DND-41 (cell line): ENCODE data around the gene TRIOBP.
A peak's percentile ranks its signal among the peaks of the same experiment; 100 is the strongest.

Experiments
- ATAC-seq: fragments of 200-7000 bp; cut with Tn5 transposase; 3 replicates; pipeline ENCODE4 v1.9.1; 2021; ENCODE audit warnings: low read depth; ENCODE audit not compliant: insufficient read depth
- DNase-seq: peaks from one replicate; pipeline ENCODE4 v3.0.0-alpha.2; 2020
- H2AFZ ChIP-seq: 2 replicates; pipeline ENCODE4 v1.6.0; 2012; ENCODE audit warnings: low read depth, low read length
- H3K27ac ChIP-seq: 2 replicates; pipeline ENCODE4 v1.5.1; 2012; ENCODE audit warnings: low read length, inconsistent platforms
- H3K27me3 ChIP-seq: fragments of 200-600 bp; sonication (generic); 2 replicates; pipeline ENCODE4 v1.6.0; 2012; ENCODE audit warnings: low read length, mild to moderate bottlenecking, inconsistent platforms; ENCODE audit not compliant: insufficient read depth, poor library complexity
- H3K36me3 ChIP-seq: 2 replicates; pipeline ENCODE4 v1.5.1; 2012; ENCODE audit warnings: low read length, inconsistent platforms; ENCODE audit not compliant: insufficient read depth
- H3K4me1 ChIP-seq: 2 replicates; pipeline ENCODE4 v1.5.1; 2012; ENCODE audit warnings: mild to moderate bottlenecking, low read length; ENCODE audit not compliant: insufficient read depth
- H3K4me2 ChIP-seq: 2 replicates; pipeline ENCODE4 v1.6.0; 2012; ENCODE audit warnings: mild to moderate bottlenecking, moderate library complexity, low read length, inconsistent platforms; ENCODE audit not compliant: insufficient read depth
- H3K4me3 ChIP-seq, 2 experiments: fragments of 200-600 bp in 1 of 2; shearing (Covaris generic) in 1 of 2; 2 replicates each; pipeline ENCODE4 v1.5.1; 2012 to 2016; ENCODE audit warnings: inconsistent platforms in 2 of 2, low read length in 2 of 2, mild to moderate bottlenecking in 2 of 2, low read depth in 1 of 2, moderate library complexity in 1 of 2
- H3K79me2 ChIP-seq: 2 replicates; pipeline ENCODE4 v1.6.0; 2012; ENCODE audit warnings: low read length, inconsistent platforms; ENCODE audit not compliant: insufficient read depth
- H3K9ac ChIP-seq: 2 replicates; pipeline ENCODE4 v1.6.0; 2012; ENCODE audit warnings: low read depth, mild to moderate bottlenecking, inconsistent platforms, low read length, moderate library complexity
- H3K9me3 ChIP-seq: 2 replicates; pipeline ENCODE4 v1.5.1; 2012; ENCODE audit warnings: low read length, moderate library complexity, mild to moderate bottlenecking, inconsistent platforms; ENCODE audit not compliant: insufficient read depth, severe bottlenecking
- H4K20me1 ChIP-seq: 2 replicates; pipeline ENCODE4 v1.6.0; 2012; ENCODE audit warnings: low read length; ENCODE audit not compliant: insufficient read depth
- EZH2 ChIP-seq: IDR thresholded peaks from 3 replicates; pipeline ENCODE4 v1.6.1; 2012; ENCODE audit warnings: borderline replicate concordance, low read depth, mild to moderate bottlenecking, moderate library complexity, low read length, inconsistent platforms; ENCODE audit not compliant: severe bottlenecking
- TF ChIP-seq, protein P1 (sequence below): IDR thresholded peaks from 2 replicates; pipeline ENCODE4 v1.5.1; 2012; ENCODE audit warnings: borderline replicate concordance, low read length, moderate library complexity, mild to moderate bottlenecking; ENCODE audit not compliant: poor library complexity, severe bottlenecking; ENCODE audit errors: extremely low read depth

TRIOBP gene

GRCh38 chr22:37778370-37779009 is 81.6 kb downstream of the TRIOBP start:
- H3K9ac ChIP-seq = no peak overlapping the region
- no peaks in the 10 kb centered on the region for H3K4me1 ChIP-seq
- TF ChIP-seq, protein P1, sequence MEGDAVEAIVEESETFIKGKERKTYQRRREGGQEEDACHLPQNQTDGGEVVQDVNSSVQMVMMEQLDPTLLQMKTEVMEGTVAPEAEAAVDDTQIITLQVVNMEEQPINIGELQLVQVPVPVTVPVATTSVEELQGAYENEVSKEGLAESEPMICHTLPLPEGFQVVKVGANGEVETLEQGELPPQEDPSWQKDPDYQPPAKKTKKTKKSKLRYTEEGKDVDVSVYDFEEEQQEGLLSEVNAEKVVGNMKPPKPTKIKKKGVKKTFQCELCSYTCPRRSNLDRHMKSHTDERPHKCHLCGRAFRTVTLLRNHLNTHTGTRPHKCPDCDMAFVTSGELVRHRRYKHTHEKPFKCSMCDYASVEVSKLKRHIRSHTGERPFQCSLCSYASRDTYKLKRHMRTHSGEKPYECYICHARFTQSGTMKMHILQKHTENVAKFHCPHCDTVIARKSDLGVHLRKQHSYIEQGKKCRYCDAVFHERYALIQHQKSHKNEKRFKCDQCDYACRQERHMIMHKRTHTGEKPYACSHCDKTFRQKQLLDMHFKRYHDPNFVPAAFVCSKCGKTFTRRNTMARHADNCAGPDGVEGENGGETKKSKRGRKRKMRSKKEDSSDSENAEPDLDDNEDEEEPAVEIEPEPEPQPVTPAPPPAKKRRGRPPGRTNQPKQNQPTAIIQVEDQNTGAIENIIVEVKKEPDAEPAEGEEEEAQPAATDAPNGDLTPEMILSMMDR = no peak
- no peak for TF ChIP-seq EZH2
- H3K4me3 ChIP-seq = no peak overlapping the region
- no peak overlapping the region for H3K4me2 ChIP-seq
- ATAC-seq (no peak), DNase-seq (no peak)
- peaks cover 16% of the 10 kb centered on the region for H3K36me3 ChIP-seq
- H3K27ac ChIP-seq = no peak overlapping the region
- no peak overlapping the region for H2AFZ ChIP-seq
- no peaks in the 10 kb centered on the region for H3K9me3 ChIP-seq
- H3K79me2 ChIP-seq = no peaks in the 10 kb centered on the region
- H3K27me3 ChIP-seq = no peaks in the 10 kb centered on the region
- H4K20me1 ChIP-seq = 0 out of 2 replicates have a peak, but pooled peaks cover 5% of the 10 kb centered on the region

- TF ChIP-seq, protein P1 = peak; percentile 16
- TF ChIP-seq EZH2 = no peak
- no peaks in the 10 kb centered on the region for H3K4me1 ChIP-seq
- H3K9me3 ChIP-seq = no peaks in the 10 kb centered on the region
- DNase-seq = no peak
- H3K79me2 ChIP-seq = no peaks in the 10 kb centered on the region
- H3K4me3 ChIP-seq = no peak overlapping the region
- H3K9ac ChIP-seq = no peak overlapping the region
- H3K27me3 ChIP-seq = no peaks in the 10 kb centered on the region
- H2AFZ ChIP-seq = no peak overlapping the region
- H3K36me3 ChIP-seq = no peaks in the 10 kb centered on the region
- H3K4me2 ChIP-seq = no peak overlapping the region
- H3K27ac ChIP-seq = no peak overlapping the region
- 0 out of 2 replicates have a peak, but pooled peaks cover 2% of the 10 kb centered on the region for H4K20me1 ChIP-seq
- ATAC-seq = no peak
Observed at GRCh38 chr22:37781434-37782059, 84.7 kb downstream of the TRIOBP start.

DNA sequence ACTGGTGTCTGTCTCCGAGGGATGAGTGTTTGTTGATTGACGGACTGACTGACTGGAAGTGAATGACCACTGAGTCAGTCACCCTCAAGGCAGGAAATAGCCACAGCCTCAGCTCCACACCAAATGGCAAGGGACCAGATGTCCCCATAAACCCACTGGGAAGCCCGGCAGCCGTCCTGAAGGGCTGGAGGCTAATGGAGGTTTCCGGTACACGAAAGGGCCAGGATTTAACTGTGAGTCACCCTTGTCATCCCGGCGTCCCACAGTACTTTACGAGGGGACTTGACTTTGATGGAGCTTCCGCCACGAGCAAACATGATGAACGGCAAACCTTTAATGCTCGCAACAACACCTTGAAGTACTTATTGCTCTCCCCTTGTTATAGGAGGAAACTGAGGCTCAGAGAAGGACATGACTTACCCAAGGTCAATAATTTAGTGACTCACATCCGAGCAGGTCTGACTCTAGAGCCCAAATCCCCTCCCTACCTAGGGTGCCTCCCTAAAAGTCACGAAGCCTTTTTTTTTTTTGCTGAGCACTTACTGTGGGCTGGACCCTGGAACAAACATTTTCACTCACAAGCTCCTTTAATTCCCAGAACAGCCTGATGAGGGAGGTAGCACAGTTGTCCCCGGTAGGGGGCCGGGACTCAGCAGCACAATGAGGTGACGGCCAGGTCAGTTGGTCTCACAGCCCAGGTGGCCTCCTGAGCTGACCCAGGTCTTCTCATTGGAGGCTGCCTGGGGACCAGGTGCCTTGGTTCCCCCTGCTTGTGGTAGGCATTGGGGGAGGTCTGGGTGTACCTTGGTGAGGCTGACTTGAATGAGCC is 85.7 kb downstream of the TRIOBP start:
- H3K9ac ChIP-seq = no peak overlapping the region

More for the DNA sequence above, 85.7 kb downstream of the TRIOBP start:
- Histone ChIP-seq H3K27ac (no peak overlapping the region), H3K4me2 (no peak overlapping the region), H3K4me1 (no peaks in the 10 kb centered on the region), H4K20me1 (0 out of 2 replicates have a peak, but pooled peaks cover 2% of the 10 kb centered on the region), H3K27me3 (no peaks in the 10 kb centered on the region), H2AFZ (no peak overlapping the region), H3K9me3 (no peaks in the 10 kb centered on the region), H3K4me3 (no peak overlapping the region), H3K36me3 (no peaks in the 10 kb centered on the region), H3K79me2 (no peaks in the 10 kb centered on the region)
- DNase-seq (no peak), ATAC-seq (no peak)
- TF ChIP-seq EZH2 = no peak
- TF ChIP-seq, protein P1 = no peak
